WI38 (cell line): ENCODE data around the gene NPIPB6.

Experiments used
- H3K4me3 ChIP-seq: 2 replicates; pipeline ENCODE4 v1.5.1; 2011; ENCODE audit warnings: low read depth, mild to moderate bottlenecking, control low read depth, low read length
- TF ChIP-seq, protein P1 (sequence below): IDR thresholded peaks from 2 replicates; pipeline ENCODE4 v1.5.1; 2012; ENCODE audit warnings: low read depth, mild to moderate bottlenecking, control low read depth, low read length

Gene NPIPB6

DNA sequence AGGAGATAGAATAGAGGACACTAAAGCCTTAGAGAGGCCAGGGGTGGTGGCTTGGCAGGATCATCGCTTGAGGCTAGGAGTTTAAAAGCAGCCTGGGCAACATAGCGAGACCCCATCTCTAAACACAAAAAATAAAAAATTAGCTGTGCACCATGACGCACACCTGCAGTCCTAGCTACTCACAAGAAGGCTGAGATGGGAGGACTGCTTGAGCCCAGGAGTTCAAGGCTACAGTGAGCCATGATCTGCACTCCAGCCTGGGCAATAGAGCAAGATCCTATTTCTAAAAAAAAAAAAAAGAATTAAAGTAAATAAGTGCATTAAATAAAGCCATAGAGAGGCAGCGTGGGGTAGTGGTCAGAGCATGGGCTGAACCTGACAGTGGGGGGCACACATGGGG is 51.9 kb downstream of the NPIPB6 start:
- TF ChIP-seq, protein P1, sequence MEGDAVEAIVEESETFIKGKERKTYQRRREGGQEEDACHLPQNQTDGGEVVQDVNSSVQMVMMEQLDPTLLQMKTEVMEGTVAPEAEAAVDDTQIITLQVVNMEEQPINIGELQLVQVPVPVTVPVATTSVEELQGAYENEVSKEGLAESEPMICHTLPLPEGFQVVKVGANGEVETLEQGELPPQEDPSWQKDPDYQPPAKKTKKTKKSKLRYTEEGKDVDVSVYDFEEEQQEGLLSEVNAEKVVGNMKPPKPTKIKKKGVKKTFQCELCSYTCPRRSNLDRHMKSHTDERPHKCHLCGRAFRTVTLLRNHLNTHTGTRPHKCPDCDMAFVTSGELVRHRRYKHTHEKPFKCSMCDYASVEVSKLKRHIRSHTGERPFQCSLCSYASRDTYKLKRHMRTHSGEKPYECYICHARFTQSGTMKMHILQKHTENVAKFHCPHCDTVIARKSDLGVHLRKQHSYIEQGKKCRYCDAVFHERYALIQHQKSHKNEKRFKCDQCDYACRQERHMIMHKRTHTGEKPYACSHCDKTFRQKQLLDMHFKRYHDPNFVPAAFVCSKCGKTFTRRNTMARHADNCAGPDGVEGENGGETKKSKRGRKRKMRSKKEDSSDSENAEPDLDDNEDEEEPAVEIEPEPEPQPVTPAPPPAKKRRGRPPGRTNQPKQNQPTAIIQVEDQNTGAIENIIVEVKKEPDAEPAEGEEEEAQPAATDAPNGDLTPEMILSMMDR, result no peak
- H3K4me3 ChIP-seq, result no peak overlapping the region

DNA sequence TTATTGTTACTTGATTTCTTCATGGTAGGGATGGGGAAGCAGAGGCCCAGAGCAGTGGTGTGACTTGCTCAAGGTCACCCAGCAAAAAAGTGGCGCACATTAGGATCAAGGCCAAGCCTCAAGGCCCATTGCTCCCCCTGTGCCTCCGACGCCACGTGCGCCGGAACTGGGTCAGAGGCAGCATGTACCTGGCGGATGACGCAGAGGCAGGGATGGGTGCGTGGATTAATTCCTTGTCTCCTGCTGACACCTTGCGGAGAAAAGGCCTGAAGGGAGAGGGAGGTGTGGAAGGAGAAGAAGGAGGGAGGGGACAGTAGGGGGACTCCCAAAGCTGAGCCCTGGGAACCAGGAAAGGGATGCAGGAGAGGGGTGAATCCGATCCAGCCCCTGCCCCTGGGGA is 52.5 kb downstream of the NPIPB6 start:
- TF ChIP-seq, protein P1, result no peak
- no peak overlapping the region for H3K4me3 ChIP-seq

- no peak overlapping the region for H3K4me3 ChIP-seq
- TF ChIP-seq, protein P1, result no peak
Measured at GRCh38 chr16:28309811-28310311, 53.4 kb downstream of the NPIPB6 start.

GRCh38 chr16:28308794-28309584 is 54.3 kb downstream of the NPIPB6 start:
- TF ChIP-seq, protein P1, result no peak
- no peak overlapping the region for H3K4me3 ChIP-seq

DNA sequence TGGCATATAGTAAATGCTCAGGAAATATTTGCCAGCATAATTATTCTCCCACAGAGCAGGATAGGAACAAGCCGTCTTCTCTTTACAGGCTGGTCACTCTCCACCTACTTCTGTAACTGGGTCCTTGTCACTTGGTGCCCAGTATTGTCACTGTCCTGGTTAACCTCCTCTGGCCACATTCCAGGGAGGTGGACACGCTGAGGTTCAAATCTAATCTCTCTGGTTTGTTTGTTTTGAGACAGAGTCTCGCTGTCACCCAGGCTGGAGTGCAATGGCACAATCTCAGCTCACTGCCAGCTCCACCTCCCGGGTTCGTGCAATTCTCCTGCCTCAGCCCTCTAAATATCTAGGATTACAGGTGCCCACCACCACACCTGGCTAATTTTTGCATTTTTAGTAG is 55.4 kb downstream of the NPIPB6 start:
- TF ChIP-seq, protein P1, result no peak
- H3K4me3 ChIP-seq, result no peak overlapping the region

GRCh38 chr16:28304214-28304613 is 59.1 kb downstream of the NPIPB6 start:
- no peak overlapping the region for H3K4me3 ChIP-seq
- TF ChIP-seq, protein P1, result no peak

- H3K4me3 ChIP-seq, result no peak overlapping the region
- TF ChIP-seq, protein P1, result no peak
Measured at GRCh38 chr16:28303132-28303531, 60.2 kb downstream of the NPIPB6 start.
